Vagina (tissue), 2 donors: ENCODE data around the gene PFKL.

ENCODE experiments used
- CTCF ChIP-seq, 3 experiments: fragments of 450-650 bp in 2 of 3; fragments of 200-600 bp in 1 of 3; sonication (generic) in 1 of 3; IDR thresholded peaks; one replicate each; pipeline ENCODE4 v1.5.1; 2017 to 2019; ENCODE audit warnings: antibody characterized with exemption in 3 of 3, mild to moderate bottlenecking in 2 of 3, moderate library complexity in 2 of 3
- POLR2AphosphoS5 ChIP-seq, 2 donors: sonication (generic); formaldehyde crosslinking; IDR thresholded peaks; one replicate each; pipeline ENCODE4 v1.9.0; 2017; ENCODE audit warnings: antibody characterized with exemption in 2 of 2, mild to moderate bottlenecking in 2 of 2, low read depth in 1 of 2; ENCODE audit not compliant: insufficient read depth in 1 of 2

DNA sequence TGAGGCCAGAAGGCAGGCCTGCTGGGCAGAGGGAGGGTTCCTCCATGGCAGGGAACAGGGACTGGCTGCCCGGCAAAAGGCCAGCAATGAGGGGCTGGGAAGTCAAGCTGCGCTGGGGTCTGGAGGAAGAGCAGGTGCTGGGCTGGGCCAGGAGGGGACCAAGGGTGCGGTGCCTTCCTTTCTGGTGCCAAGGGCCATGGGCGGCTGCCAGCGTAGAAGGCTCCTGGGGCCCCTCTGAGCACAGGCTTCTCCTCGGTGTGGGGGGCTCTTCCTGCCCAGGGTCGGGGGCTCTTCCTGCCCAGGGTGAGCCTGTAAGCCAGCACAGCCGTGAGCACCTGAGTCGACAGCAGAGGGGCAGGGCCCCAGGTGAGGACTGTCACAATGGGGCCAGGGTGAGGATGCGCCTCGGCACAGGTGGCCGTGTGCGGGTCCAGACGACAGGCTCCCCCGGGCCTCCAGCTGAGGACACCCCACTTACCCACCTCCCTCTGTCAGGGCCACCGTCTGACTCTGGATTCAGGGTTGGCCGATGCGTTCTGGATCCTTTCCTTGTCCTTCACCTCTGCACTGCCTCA, 27.5 kb upstream of the PFKL start:
- TF ChIP-seq CTCF (IDR thresholded peaks at IDR 0.05): no peak
- TF ChIP-seq POLR2AphosphoS5 (IDR thresholded peaks at IDR 0.05; ENCODE audit: insufficient read depth in 1 of 2, low read depth in 1 of 2): no peak
